ENCODE measurements around the gene CXCL17. TPM values are rescaled to one million over a fixed set of nuclear protein-coding genes. Genes with fewer than 3 reads are reported as not detected.

Gene CXCL17
- total RNA-seq, 1 experiment from 2014 or later = not detected

DNA sequence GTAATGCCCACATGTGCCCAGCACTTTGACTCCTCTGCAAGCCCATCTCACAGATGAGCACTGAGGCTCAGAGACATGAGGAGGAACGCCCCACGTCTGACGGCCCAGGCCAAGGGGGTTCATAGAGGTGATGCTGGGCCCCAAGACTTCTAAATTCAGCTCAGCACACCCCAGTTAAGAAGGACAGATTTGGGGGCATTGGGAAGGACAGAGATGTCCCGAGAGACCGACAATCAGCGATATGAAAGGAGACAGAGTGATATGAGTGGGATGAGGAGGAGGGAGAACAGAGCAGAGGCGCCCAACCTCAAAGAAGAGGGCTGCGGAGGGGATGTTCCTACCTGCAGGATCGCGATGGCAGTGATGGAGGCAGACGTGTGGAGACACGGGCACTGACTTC is 52.8 kb downstream of the CXCL17 start, which contains the start of gene CNFN:
Gene CNFN (minus strand): TSS at position 399 of the 400 bp plus-strand sequence. CDS start 1,260 bp downstream, outside the sequence.
- Histone ChIP-seq H2BK20ac (ENCODE audit: low read depth, low read length, poor library complexity, severe bottlenecking) (no peak within 1 kb of the TSS), H2AK5ac (ENCODE audit: insufficient read length, low read length) (no peak within 1 kb of the TSS), H4K20me1 (ENCODE audit: control insufficient read depth, insufficient read depth, insufficient read length) (no peaks in the 10 kb centered on the region), H4K8ac (replicated peaks; ENCODE audit: insufficient read length, low read depth, low read length) (no peak within 1 kb of the TSS), H2BK120ac (ENCODE audit: low read depth, low read length, poor library complexity, severe bottlenecking) (no peak within 1 kb of the TSS), H3K4me2 (ENCODE audit: insufficient read depth, insufficient read length, low read length) (no peak within 1 kb of the TSS), H2AFZ (ENCODE audit: low read length) (no peak within 1 kb of the TSS), H3K79me2 (ENCODE audit: insufficient read depth, low read length) (no peaks in the 10 kb centered on the region), H3K18ac (ENCODE audit: insufficient read length, low read depth, low read length) (no peak within 1 kb of the TSS), H3K79me1 (ENCODE audit: insufficient read depth, low read depth, low read length, poor library complexity, severe bottlenecking) (no peaks in the 10 kb centered on the region), H3K4ac (ENCODE audit: low read depth, low read length) (no peak within 1 kb of the TSS), H3K56ac (ENCODE audit: insufficient read length, low read depth, low read length) (peak within 1 kb of the TSS; percentile 43), H3K27ac (ENCODE audit: insufficient read length, low read depth, low read length) (no peak within 1 kb of the TSS), H3K9ac (ENCODE audit: extremely low read depth, insufficient read length, low read length) (no peak within 1 kb of the TSS), H4K5ac (ENCODE audit: insufficient read length, low read depth, low read length) (no peak within 1 kb of the TSS), H3K23me2 (ENCODE audit: insufficient read length, low read depth, low read length, poor library complexity, severe bottlenecking) (no peaks in the 10 kb centered on the region), H3K14ac (ENCODE audit: insufficient read depth, low read length) (no peak within 1 kb of the TSS; the same call in 1 of the 2 replicates), H4K91ac (ENCODE audit: insufficient read length, low read depth, low read length) (no peak within 1 kb of the TSS), H3K9me3 (ENCODE audit: control insufficient read depth, low read depth, low read length) (no peaks in the 10 kb centered on the region), H3K23ac (ENCODE audit: insufficient read length, low read depth, low read length) (no peak within 1 kb of the TSS), H2BK5ac (ENCODE audit: insufficient read length, low read length) (no peak within 1 kb of the TSS), H3K27me3 (ENCODE audit: insufficient read depth, low read length) (no peaks in the 10 kb centered on the region; the same call in 1 of the 2 replicates), H2BK15ac (ENCODE audit: low read depth, low read length) (0 out of 2 replicates have a peak within 1 kb of the TSS, but pooled peaks have one; percentile 9), H3T11ph (ENCODE audit: low read length) (no peak within 1 kb of the TSS), H2BK12ac (ENCODE audit: insufficient read length, low read depth, low read length) (no peak within 1 kb of the TSS), H3K4me1 (ENCODE audit: insufficient read depth, low read length) (no peaks in the 10 kb centered on the region; the same call in 1 of the 2 replicates)
- Mint-ChIP-seq H3K36me3 (ENCODE audit: insufficient read depth in 1 of 3, low read depth in 3 of 3) (no peaks in the 10 kb centered on the region; a peak in 2 of 7 replicates), H3K4me1 (peaks cover 17 to 29% of the 10 kb centered on the region in 2 experiments), H3K4me3 (no peak within 1 kb of the TSS; a peak in 1 of 5 replicates), H3K9me3 (peaks cover 0 to 2% of the 10 kb centered on the region in 2 experiments; a peak in 1 of 5 replicates), H3K27ac (peak within 1 kb of the TSS in 1 of 3 experiments; percentile 5; a peak in 1 of 7 replicates), H3K27me3 (ENCODE audit: low read depth) (peaks cover 67% of the 10 kb centered on the region)
- no peak for DNase-seq
- TF ChIP-seq, protein P1, sequence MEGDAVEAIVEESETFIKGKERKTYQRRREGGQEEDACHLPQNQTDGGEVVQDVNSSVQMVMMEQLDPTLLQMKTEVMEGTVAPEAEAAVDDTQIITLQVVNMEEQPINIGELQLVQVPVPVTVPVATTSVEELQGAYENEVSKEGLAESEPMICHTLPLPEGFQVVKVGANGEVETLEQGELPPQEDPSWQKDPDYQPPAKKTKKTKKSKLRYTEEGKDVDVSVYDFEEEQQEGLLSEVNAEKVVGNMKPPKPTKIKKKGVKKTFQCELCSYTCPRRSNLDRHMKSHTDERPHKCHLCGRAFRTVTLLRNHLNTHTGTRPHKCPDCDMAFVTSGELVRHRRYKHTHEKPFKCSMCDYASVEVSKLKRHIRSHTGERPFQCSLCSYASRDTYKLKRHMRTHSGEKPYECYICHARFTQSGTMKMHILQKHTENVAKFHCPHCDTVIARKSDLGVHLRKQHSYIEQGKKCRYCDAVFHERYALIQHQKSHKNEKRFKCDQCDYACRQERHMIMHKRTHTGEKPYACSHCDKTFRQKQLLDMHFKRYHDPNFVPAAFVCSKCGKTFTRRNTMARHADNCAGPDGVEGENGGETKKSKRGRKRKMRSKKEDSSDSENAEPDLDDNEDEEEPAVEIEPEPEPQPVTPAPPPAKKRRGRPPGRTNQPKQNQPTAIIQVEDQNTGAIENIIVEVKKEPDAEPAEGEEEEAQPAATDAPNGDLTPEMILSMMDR (conservative IDR thresholded peaks at IDR 0.05) = no peak
- WGBS (ENCODE audit: extremely low coverage, insufficient read length, low lambda C conversion rate) = no CpG with 5 or more reads among the region's 12 CpGs

Data from H9 (cell line).